ENCODE results near the gene HIPK2.

The HIPK2 gene

DNA sequence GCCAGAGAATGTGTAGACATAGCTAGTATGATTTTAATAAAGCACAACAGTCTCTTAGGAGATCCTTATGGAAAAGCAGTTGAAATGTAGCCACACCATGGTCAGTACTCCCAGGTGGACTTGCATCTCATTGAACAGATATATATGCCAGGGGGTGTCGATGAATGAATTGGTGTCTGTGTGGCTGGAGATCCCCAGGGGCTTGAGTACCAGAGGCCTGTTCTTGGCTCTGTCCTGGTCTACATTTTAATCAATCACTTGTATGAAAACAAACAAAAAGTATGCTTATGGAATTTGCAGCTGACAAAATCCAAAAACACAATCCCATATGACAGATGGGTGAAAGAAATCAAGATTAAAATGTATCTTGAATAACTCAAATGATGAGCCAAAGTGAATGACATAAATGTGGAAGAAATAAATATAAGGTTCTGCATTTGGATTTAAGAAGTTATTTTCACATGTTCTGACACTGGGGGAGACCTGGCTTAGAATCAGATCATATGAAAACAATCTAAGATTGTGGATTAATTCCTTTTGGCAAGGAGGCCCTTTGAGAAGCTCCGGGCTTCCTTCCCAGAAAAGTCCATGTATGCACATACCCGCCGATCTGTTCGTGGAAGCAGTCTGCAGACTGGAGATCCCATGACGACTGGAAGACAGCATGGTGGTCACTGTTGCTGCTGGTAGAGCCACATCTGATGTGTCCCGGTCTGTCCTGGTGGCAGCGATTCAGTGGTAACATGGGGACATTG, 238.7 kb downstream of the HIPK2 start:
- DNase-seq (ENCODE audit: low spot score): no peak
- in situ Hi-C loops (cut with MboI; ENCODE audit: low sequenced_read_pairs, unreplicated experiment): no loop called here
- TF ChIP-seq, protein P1, sequence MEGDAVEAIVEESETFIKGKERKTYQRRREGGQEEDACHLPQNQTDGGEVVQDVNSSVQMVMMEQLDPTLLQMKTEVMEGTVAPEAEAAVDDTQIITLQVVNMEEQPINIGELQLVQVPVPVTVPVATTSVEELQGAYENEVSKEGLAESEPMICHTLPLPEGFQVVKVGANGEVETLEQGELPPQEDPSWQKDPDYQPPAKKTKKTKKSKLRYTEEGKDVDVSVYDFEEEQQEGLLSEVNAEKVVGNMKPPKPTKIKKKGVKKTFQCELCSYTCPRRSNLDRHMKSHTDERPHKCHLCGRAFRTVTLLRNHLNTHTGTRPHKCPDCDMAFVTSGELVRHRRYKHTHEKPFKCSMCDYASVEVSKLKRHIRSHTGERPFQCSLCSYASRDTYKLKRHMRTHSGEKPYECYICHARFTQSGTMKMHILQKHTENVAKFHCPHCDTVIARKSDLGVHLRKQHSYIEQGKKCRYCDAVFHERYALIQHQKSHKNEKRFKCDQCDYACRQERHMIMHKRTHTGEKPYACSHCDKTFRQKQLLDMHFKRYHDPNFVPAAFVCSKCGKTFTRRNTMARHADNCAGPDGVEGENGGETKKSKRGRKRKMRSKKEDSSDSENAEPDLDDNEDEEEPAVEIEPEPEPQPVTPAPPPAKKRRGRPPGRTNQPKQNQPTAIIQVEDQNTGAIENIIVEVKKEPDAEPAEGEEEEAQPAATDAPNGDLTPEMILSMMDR (IDR thresholded peaks at IDR 0.05; ENCODE audit: borderline replicate concordance, control extremely low read depth, extremely low read depth, insufficient read depth, missing control alignments): no peak

DNA sequence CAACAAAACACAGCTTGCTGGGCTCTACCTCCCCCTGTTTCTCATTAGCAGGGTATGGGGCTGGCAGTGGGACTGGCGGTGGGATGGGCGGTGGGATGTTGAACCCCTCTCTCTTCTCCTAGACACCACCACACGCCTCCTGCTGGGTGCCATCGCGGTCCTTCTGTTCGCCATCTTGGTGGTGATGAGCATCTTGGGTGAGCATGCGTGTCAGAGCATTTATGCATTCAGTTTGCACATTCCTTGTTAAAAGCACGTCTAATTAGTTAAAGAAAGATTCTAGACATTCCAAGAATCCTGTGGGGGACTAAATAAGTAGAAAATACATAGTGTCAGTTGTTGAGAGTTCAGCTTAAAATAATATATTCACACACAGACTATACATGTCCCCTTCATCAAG, 241.6 kb downstream of the HIPK2 start:
- no peak for DNase-seq (ENCODE audit: low spot score)
- TF ChIP-seq, protein P1 (IDR thresholded peaks at IDR 0.05; ENCODE audit: borderline replicate concordance, control extremely low read depth, extremely low read depth, insufficient read depth, missing control alignments): no peak
- in situ Hi-C loops (cut with MboI; ENCODE audit: low sequenced_read_pairs, unreplicated experiment): no loop called here

DNA sequence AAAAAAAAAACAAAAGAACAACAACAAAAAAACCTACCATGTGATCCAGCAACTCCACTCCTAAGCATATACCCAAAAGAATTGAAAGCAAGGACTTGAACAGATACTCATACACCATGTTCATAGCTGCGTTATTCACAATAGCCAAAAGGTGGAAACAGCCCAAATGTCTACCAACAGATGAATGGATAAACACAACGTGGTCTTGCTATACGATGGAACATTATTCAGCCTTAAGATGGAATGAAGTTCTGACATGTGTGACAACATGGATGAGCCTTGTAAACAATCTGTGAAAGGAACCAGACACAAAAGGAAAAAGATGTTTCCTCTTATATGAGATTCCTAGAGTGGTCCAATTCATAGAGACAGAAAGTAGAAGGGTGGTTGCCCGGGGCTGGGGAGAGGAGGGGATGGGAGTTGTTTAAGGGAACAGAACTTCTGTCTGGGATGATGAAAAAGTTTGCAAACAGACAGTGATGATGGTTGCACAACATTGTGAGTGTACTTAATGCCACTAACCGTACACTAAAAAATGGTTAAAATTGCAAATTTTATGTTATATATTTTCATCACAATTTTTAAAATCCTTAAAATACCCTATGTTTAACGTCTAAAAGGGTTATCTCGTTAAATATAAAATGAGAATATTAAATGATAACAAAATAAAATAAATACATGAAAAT, 242.7 kb downstream of the HIPK2 start:
- no peak for DNase-seq (ENCODE audit: low spot score)
- TF ChIP-seq, protein P1 (IDR thresholded peaks at IDR 0.05; ENCODE audit: borderline replicate concordance, control extremely low read depth, extremely low read depth, insufficient read depth, missing control alignments): no peak
- in situ Hi-C loops (cut with MboI; ENCODE audit: low sequenced_read_pairs, unreplicated experiment): no loop called here

DNA sequence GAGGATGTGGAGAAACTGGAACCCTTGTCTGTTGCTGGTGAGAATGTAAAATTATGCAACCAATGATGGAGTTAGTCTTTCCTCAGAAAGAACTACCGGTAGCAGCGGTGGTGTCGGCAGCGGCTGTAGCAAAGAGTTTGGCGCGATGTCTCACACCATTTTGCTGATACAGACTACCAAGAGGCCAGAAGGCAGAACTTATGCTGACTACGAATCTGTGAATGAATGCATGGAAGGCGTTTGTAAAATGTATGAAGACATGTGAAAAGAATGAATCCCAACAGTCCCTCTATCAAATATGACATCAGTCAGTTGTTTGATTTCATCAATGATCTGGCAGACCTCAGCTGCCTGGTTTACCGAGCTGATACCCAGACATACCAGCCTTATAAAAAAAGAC, 243.7 kb downstream of the HIPK2 start:
- TF ChIP-seq, protein P1 (IDR thresholded peaks at IDR 0.05; ENCODE audit: borderline replicate concordance, control extremely low read depth, extremely low read depth, insufficient read depth, missing control alignments): no peak
- no peak for DNase-seq (ENCODE audit: low spot score)
- in situ Hi-C loops (cut with MboI; ENCODE audit: low sequenced_read_pairs, unreplicated experiment): no loop called here

DNA sequence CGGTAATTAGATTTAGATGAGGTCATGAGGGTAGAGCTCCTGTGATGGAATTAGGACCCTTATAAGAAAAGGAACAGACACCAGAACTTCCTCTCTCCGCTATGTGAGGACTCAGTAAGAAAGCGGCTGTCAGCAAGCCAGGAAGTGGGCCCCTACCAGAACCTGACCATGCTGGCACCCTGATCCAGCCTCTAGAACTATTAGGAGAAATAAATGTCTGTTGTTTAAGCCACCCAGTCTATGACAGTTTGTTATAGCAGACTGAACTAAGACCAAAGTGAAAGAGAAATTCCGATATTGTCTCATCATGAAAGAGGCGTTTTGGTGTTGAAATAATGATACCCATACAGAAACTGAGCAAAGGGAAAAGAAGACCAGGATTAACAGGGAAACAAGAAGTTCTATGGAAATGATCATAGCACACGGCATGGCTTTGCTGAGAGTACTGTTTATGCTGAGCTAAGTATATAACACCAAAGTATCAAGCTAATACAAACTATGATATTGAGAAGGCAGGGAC, 245.1 kb downstream of the HIPK2 start:
- DNase-seq (ENCODE audit: low spot score): no peak
- TF ChIP-seq, protein P1 (IDR thresholded peaks at IDR 0.05; ENCODE audit: borderline replicate concordance, control extremely low read depth, extremely low read depth, insufficient read depth, missing control alignments): no peak
- in situ Hi-C loops (cut with MboI; ENCODE audit: low sequenced_read_pairs, unreplicated experiment): no loop called here

DNA sequence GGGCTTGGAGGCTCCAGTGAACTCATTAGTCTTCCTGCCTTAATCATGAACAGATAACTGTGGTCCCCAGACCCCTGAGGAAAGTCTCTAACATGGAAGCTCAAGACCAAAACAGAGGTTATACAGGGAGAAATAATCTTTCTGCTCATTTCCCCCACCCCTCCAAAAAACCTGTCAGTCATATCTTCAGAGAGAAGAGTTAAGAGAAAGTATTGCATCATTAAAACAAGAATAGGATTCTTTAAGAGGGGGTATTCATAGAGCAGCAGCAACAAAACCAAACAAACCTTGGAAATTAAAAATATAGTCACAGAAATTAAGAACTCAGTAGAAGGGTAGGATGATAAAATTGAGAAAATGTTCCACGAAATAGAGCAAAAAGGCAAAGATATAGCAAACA, 246.7 kb downstream of the HIPK2 start:
- no peak for DNase-seq (ENCODE audit: low spot score)
- TF ChIP-seq, protein P1 (IDR thresholded peaks at IDR 0.05; ENCODE audit: borderline replicate concordance, control extremely low read depth, extremely low read depth, insufficient read depth, missing control alignments): no peak
- in situ Hi-C loops (cut with MboI; ENCODE audit: low sequenced_read_pairs, unreplicated experiment): no loop called here
